Smooth muscle cell (in vitro differentiated cells): ENCODE measurements around the gene DSTN. TPM values are rescaled to one million over a fixed set of nuclear protein-coding genes. Genes with fewer than 3 reads are reported as not detected.

ENCODE experiments used
- DNase-seq: peaks from one replicate; lab custom pipeline; 2025; ENCODE audit not compliant: unreplicated experiment; lab: John Stamatoyannopoulos, UW
- H2AFZ ChIP-seq: fragments of 200-600 bp; sonication (generic); 2 replicates; pipeline ENCODE4 v1.6.0; 2016; ENCODE audit warnings: antibody characterized with exemption, low read depth, mild to moderate bottlenecking
- H3F3A ChIP-seq: fragments of 200-600 bp; sonication (generic); 2 replicates; pipeline ENCODE4 v1.6.0; 2017; ENCODE audit warnings: antibody characterized with exemption, low read depth
- H3K27ac ChIP-seq: fragments of 200-600 bp; sonication (generic); 2 replicates; pipeline ENCODE4 v1.5.1; 2016; ENCODE audit warnings: low read depth, mild to moderate bottlenecking
- H3K27me3 ChIP-seq: fragments of 200-600 bp; sonication (generic); 2 replicates; pipeline ENCODE4 v1.6.1; 2016; ENCODE audit warnings: low read depth, mild to moderate bottlenecking
- H3K36me3 ChIP-seq: fragments of 200-600 bp; sonication (generic); 2 replicates; pipeline ENCODE4 v1.5.1; 2016; ENCODE audit warnings: low read depth
- H3K4me1 ChIP-seq: fragments of 200-600 bp; sonication (generic); 2 replicates; pipeline ENCODE4 v1.5.1; 2016; ENCODE audit warnings: low read depth
- H3K4me2 ChIP-seq: fragments of 200-600 bp; sonication (generic); 2 replicates; pipeline ENCODE4 v1.6.0; 2016; ENCODE audit warnings: mild to moderate bottlenecking
- H3K4me3 ChIP-seq: fragments of 200-600 bp; sonication (generic); 2 replicates; pipeline ENCODE4 v1.5.1; 2016; ENCODE audit warnings: mild to moderate bottlenecking
- H3K79me2 ChIP-seq: fragments of 200-600 bp; sonication (generic); 2 replicates; pipeline ENCODE4 v1.6.0; 2016; ENCODE audit warnings: low read depth, mild to moderate bottlenecking
- H3K9ac ChIP-seq: fragments of 200-600 bp; sonication (generic); 2 replicates; pipeline ENCODE4 v1.6.0; 2016; ENCODE audit warnings: low read depth
- H3K9me3 ChIP-seq: fragments of 200-600 bp; sonication (generic); replicated peaks from 2 replicates; pipeline ENCODE4 v1.5.1; 2016; ENCODE audit warnings: low read depth
- H4K20me1 ChIP-seq: fragments of 200-600 bp; sonication (generic); 2 replicates; pipeline ENCODE4 v1.6.0; 2016; ENCODE audit warnings: low read depth
- WGBS: methylation state at CpG from one replicate; pipeline ENCODE4 v1.1.7; 2016; ENCODE audit warnings: low lambda C conversion rate; 5-methylcytosine and 5-hydroxymethylcytosine counted together
- polyA plus RNA-seq: library from polyadenylated mRNA; unstranded; fragments of >200 nt; fragmentation: Nextera tagmentation; extraction: Ambion mirVana; gene quantifications from 2 replicates; pipeline ENCODE4 v1.2.1, GENCODE V29; 2016
- total RNA-seq: library from RNA; depleted of rRNA; stranded (reverse); fragments of >200 nt; gene quantifications from 2 replicates; pipeline ENCODE4 v1.2.3, GENCODE V29; 2014
- TF ChIP-seq, protein P1 (sequence below): fragments of 200-600 bp; sonication (generic); IDR thresholded peaks from 2 replicates; pipeline ENCODE4 v1.5.1; 2017; ENCODE audit warnings: borderline replicate concordance, mild to moderate bottlenecking, antibody characterized with exemption; ENCODE audit not compliant: insufficient read depth, poor library complexity, severe bottlenecking

DSTN gene
- total and polyA plus RNA-seq, 2 experiments from 2014 or later, result 486 to 534 TPM

DNA sequence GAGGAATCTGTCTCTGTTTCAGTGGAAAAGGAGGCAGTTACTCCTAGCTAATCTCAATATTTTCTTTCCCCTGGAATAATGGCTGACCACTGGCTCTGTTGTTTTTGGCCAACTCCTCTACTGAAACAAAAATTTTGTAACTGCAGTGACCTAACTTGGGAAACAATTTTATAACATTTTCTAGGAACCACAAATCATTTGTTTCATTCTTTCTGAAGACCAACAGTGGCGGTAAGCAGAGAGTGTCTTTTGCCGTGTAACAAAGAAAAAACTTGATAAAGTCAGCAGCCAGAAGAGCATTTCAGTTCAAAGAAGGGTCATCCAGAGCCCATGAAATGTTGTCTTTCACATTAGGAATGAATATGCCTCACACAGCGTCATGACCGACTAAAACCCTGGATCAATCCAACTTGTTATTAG, 26.9 kb upstream of the DSTN start:
- 53% methylated on average over 4 of the region's 4 CpGs for WGBS
- H3K4me3 ChIP-seq, result peak overlapping the region; percentile 1
- H3K4me1 ChIP-seq, result no peaks in the 10 kb centered on the region
- peak overlapping the region; percentile 67 for H3K4me2 ChIP-seq
- no peaks in the 10 kb centered on the region for H4K20me1 ChIP-seq
- TF ChIP-seq, protein P1, sequence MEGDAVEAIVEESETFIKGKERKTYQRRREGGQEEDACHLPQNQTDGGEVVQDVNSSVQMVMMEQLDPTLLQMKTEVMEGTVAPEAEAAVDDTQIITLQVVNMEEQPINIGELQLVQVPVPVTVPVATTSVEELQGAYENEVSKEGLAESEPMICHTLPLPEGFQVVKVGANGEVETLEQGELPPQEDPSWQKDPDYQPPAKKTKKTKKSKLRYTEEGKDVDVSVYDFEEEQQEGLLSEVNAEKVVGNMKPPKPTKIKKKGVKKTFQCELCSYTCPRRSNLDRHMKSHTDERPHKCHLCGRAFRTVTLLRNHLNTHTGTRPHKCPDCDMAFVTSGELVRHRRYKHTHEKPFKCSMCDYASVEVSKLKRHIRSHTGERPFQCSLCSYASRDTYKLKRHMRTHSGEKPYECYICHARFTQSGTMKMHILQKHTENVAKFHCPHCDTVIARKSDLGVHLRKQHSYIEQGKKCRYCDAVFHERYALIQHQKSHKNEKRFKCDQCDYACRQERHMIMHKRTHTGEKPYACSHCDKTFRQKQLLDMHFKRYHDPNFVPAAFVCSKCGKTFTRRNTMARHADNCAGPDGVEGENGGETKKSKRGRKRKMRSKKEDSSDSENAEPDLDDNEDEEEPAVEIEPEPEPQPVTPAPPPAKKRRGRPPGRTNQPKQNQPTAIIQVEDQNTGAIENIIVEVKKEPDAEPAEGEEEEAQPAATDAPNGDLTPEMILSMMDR, result no peak
- no peaks in the 10 kb centered on the region for H3K9me3 ChIP-seq
- peak overlapping the region; percentile 44 for H2AFZ ChIP-seq
- peak overlapping the region; percentile 27 for H3K9ac ChIP-seq
- peaks cover 12% of the 10 kb centered on the region for H3F3A ChIP-seq
- no peaks in the 10 kb centered on the region for H3K27me3 ChIP-seq
- peak overlapping the region; percentile 84 for H3K27ac ChIP-seq
- H3K36me3 ChIP-seq, result no peaks in the 10 kb centered on the region
- no peaks in the 10 kb centered on the region for H3K79me2 ChIP-seq
- no peak for DNase-seq

GRCh38 chr20:17543531-17544131, 26.2 kb upstream of the DSTN start:
- WGBS, result 42% methylated on average over 5 of the region's 5 CpGs
- peak overlapping the region; percentile 16 for H2AFZ ChIP-seq
- peak overlapping the region; percentile 67 for H3K4me2 ChIP-seq
- no peak for DNase-seq
- peaks cover 12% of the 10 kb centered on the region for H3F3A ChIP-seq
- H3K4me3 ChIP-seq, result peak overlapping the region; percentile 1
- no peaks in the 10 kb centered on the region for H3K27me3 ChIP-seq
- TF ChIP-seq, protein P1, result no peak
- no peaks in the 10 kb centered on the region for H3K79me2 ChIP-seq
- H4K20me1 ChIP-seq, result no peaks in the 10 kb centered on the region
- no peaks in the 10 kb centered on the region for H3K9me3 ChIP-seq
- H3K36me3 ChIP-seq, result no peaks in the 10 kb centered on the region
- H3K9ac ChIP-seq, result no peak overlapping the region
- peak overlapping the region; percentile 84 for H3K27ac ChIP-seq
- H3K4me1 ChIP-seq, result no peaks in the 10 kb centered on the region

- TF ChIP-seq, protein P1, result no peak
- 44% methylated on average over 4 of the region's 4 CpGs for WGBS
- no peak overlapping the region for H2AFZ ChIP-seq
These were observed 24.7 kb upstream of the DSTN start for GRCh38 chr20:17545127-17545526.

DNA sequence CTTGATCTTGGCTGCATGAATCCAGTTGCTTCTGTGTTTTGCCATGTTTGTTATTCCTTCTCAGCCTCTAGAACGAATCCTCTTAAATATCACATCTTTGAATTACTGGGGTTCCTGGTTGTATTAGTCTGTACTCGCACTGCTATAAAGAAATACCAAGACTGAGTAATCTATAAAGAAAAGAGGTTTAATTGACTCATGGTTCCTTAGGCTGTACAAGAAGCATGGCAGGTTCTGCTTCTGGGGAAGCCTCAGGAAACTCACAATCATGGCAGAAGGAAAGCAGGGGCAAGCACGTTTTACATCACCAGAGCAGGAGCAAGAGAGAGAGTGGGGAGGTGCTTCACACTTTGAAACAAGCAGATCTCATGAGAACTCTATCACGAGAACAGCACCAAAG, 20.7 kb upstream of the DSTN start:
- no peak overlapping the region for H3K4me3 ChIP-seq
- TF ChIP-seq, protein P1, result no peak
- 86% methylated on average over 4 of the region's 4 CpGs for WGBS
- H2AFZ ChIP-seq, result no peak overlapping the region
- H3K4me2 ChIP-seq, result no peak overlapping the region
- H4K20me1 ChIP-seq, result no peaks in the 10 kb centered on the region
- H3K36me3 ChIP-seq, result no peaks in the 10 kb centered on the region
- no peaks in the 10 kb centered on the region for H3K27me3 ChIP-seq
- H3F3A ChIP-seq, result peaks cover under 1% of the 10 kb centered on the region
- no peaks in the 10 kb centered on the region for H3K79me2 ChIP-seq
- H3K27ac ChIP-seq, result no peak overlapping the region
- H3K9ac ChIP-seq, result no peak overlapping the region
- no peaks in the 10 kb centered on the region for H3K9me3 ChIP-seq
- DNase-seq, result no peak
- H3K4me1 ChIP-seq, result no peaks in the 10 kb centered on the region

More at GRCh38 chr20:17545127-17545526, 24.7 kb upstream of the DSTN start:
- no peaks in the 10 kb centered on the region for H3K9me3 ChIP-seq
- H3K4me3 ChIP-seq, result no peak overlapping the region
- H3K36me3 ChIP-seq, result no peaks in the 10 kb centered on the region
- no peaks in the 10 kb centered on the region for H4K20me1 ChIP-seq
- DNase-seq, result no peak
- H3F3A ChIP-seq, result peaks cover 12% of the 10 kb centered on the region
- H3K4me1 ChIP-seq, result no peaks in the 10 kb centered on the region
- no peak overlapping the region for H3K9ac ChIP-seq
- H3K27ac ChIP-seq, result no peak overlapping the region
- no peak overlapping the region for H3K4me2 ChIP-seq
- no peaks in the 10 kb centered on the region for H3K27me3 ChIP-seq
- H3K79me2 ChIP-seq, result no peaks in the 10 kb centered on the region
